DND-41 (cell line): ENCODE data around the gene PTPN4.

Experiments
- ATAC-seq: fragments of 200-7000 bp; cut with Tn5 transposase; 3 replicates; pipeline ENCODE4 v1.9.1; 2021; ENCODE audit warnings: low read depth; ENCODE audit not compliant: insufficient read depth
- DNase-seq: peaks from one replicate; pipeline ENCODE4 v3.0.0-alpha.2; 2020
- H2AFZ ChIP-seq: 2 replicates; pipeline ENCODE4 v1.6.0; 2012; ENCODE audit warnings: low read depth, low read length
- H3K27ac ChIP-seq: 2 replicates; pipeline ENCODE4 v1.5.1; 2012; ENCODE audit warnings: low read length, inconsistent platforms
- H3K27me3 ChIP-seq: fragments of 200-600 bp; sonication (generic); 2 replicates; pipeline ENCODE4 v1.6.0; 2012; ENCODE audit warnings: low read length, mild to moderate bottlenecking, inconsistent platforms; ENCODE audit not compliant: insufficient read depth, poor library complexity
- H3K36me3 ChIP-seq: 2 replicates; pipeline ENCODE4 v1.5.1; 2012; ENCODE audit warnings: low read length, inconsistent platforms; ENCODE audit not compliant: insufficient read depth
- H3K4me1 ChIP-seq: 2 replicates; pipeline ENCODE4 v1.5.1; 2012; ENCODE audit warnings: mild to moderate bottlenecking, low read length; ENCODE audit not compliant: insufficient read depth
- H3K4me2 ChIP-seq: 2 replicates; pipeline ENCODE4 v1.6.0; 2012; ENCODE audit warnings: mild to moderate bottlenecking, moderate library complexity, low read length, inconsistent platforms; ENCODE audit not compliant: insufficient read depth
- H3K4me3 ChIP-seq, 2 experiments: fragments of 200-600 bp in 1 of 2; shearing (Covaris generic) in 1 of 2; 2 replicates each; pipeline ENCODE4 v1.5.1; 2012 to 2016; ENCODE audit warnings: inconsistent platforms in 2 of 2, low read length in 2 of 2, mild to moderate bottlenecking in 2 of 2, low read depth in 1 of 2, moderate library complexity in 1 of 2
- H3K79me2 ChIP-seq: 2 replicates; pipeline ENCODE4 v1.6.0; 2012; ENCODE audit warnings: low read length, inconsistent platforms; ENCODE audit not compliant: insufficient read depth
- H3K9ac ChIP-seq: 2 replicates; pipeline ENCODE4 v1.6.0; 2012; ENCODE audit warnings: low read depth, mild to moderate bottlenecking, inconsistent platforms, low read length, moderate library complexity
- H3K9me3 ChIP-seq: 2 replicates; pipeline ENCODE4 v1.5.1; 2012; ENCODE audit warnings: low read length, moderate library complexity, mild to moderate bottlenecking, inconsistent platforms; ENCODE audit not compliant: insufficient read depth, severe bottlenecking
- H4K20me1 ChIP-seq: 2 replicates; pipeline ENCODE4 v1.6.0; 2012; ENCODE audit warnings: low read length; ENCODE audit not compliant: insufficient read depth
- CTCF ChIP-seq: IDR thresholded peaks from 2 replicates; pipeline ENCODE4 v1.5.1; 2012; ENCODE audit warnings: borderline replicate concordance, low read length, moderate library complexity, mild to moderate bottlenecking; ENCODE audit not compliant: poor library complexity, severe bottlenecking; ENCODE audit errors: extremely low read depth
- EZH2 ChIP-seq: IDR thresholded peaks from 3 replicates; pipeline ENCODE4 v1.6.1; 2012; ENCODE audit warnings: borderline replicate concordance, low read depth, mild to moderate bottlenecking, moderate library complexity, low read length, inconsistent platforms; ENCODE audit not compliant: severe bottlenecking

The PTPN4 gene

GRCh38 chr2:120026890-120027289 lies 267.2 kb downstream of the PTPN4 start:
- Histone ChIP-seq H3K9me3 (peaks cover 3% of the 10 kb centered on the region), H3K4me1 (no peaks in the 10 kb centered on the region), H3K4me2 (no peak overlapping the region), H3K27ac (no peak overlapping the region), H3K27me3 (no peaks in the 10 kb centered on the region), H3K4me3 (no peak overlapping the region), H2AFZ (no peak overlapping the region), H3K9ac (no peak overlapping the region), H4K20me1 (no peaks in the 10 kb centered on the region; the same call in 1 of the 2 replicates), H3K36me3 (peaks cover 3% of the 10 kb centered on the region; the same call in 1 of the 2 replicates), H3K79me2 (peaks cover 37% of the 10 kb centered on the region)
- ATAC-seq (no peak), DNase-seq (no peak)
- TF ChIP-seq EZH2 (no peak), CTCF (no peak)

DNA sequence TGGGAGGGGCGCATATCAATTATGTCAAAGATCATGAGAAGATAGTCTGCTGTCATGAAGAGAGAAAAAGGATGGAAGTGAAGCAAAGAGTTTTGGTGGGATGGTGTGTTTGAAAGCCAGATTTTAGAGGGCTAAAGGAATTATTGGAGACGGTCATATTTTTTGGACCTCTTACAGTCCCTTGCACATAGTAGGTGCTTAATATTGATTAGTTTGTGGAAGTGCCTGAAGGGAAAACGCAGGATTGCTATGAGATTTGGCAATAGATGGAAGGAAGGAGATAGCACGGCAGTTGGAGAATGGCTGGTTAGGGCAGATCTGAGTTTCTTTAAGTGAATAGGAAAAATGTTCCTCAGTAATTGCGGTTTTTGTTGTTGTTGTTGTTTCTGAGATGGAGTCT lies 269.1 kb downstream of the PTPN4 start:
- no peak for TF ChIP-seq CTCF
- TF ChIP-seq EZH2: no peak
- Histone ChIP-seq H3K4me3 (no peak overlapping the region), H2AFZ (no peak overlapping the region), H3K79me2 (peaks cover 39% of the 10 kb centered on the region), H3K4me2 (no peak overlapping the region), H3K9me3 (peaks cover 3% of the 10 kb centered on the region), H3K9ac (no peak overlapping the region), H4K20me1 (no peaks in the 10 kb centered on the region; the same call in 1 of the 2 replicates), H3K27ac (no peak overlapping the region), H3K36me3 (peaks cover 3% of the 10 kb centered on the region; the same call in 1 of the 2 replicates), H3K4me1 (no peaks in the 10 kb centered on the region), H3K27me3 (no peaks in the 10 kb centered on the region)
- ATAC-seq (no peak), DNase-seq (no peak)

DNA sequence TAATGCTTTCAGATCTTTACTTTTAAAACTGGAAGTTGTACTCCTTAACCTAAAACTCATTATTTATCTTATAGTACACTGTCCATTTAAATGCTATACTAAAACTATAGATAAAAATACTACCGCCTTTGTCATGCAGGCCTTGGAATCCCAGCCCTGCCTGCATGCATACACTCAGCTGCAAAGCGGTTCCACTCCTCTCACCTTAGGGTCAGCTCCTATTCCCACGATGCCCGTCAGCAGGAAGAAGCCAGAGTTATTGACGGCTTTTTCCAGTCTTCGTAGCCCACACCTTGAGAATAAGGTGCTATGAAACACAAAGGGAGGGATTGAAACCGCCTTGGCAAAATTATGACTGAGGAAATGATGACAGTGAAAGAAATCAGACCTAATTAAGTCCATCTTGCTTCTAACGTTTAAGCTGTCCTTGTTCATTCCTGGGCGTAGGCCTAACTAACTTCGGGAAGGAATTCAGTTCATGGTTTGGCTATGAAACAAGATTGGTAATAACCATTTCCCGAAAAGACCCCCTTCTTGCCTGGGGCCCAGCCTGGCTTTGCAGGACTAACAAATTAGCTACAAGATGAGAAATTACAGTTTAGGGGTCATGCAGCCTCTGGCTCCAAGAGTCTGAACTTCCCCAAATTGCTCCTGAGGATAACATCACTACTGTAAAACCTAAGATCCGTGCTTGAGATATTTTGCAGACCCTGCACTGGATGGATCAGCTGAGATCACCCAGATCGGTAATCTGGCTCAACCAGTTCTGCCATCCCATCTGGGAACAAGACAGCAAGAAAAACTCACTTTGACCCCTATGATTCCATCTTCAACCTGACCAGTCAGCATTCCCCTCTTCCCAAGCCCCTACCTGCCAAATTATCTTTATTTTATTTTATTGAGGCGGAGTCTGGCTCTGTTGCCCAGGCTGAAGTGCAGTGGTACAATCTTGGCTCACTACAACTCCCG lies 270.2 kb downstream of the PTPN4 start:
- peaks cover 39% of the 10 kb centered on the region for H3K79me2 ChIP-seq
- TF ChIP-seq EZH2: no peak
- no peak for TF ChIP-seq CTCF
- no peak overlapping the region for H3K27ac ChIP-seq
- H2AFZ ChIP-seq: no peak overlapping the region
- H3K4me1 ChIP-seq: no peaks in the 10 kb centered on the region
- H4K20me1 ChIP-seq: no peaks in the 10 kb centered on the region; the same call in 1 of the 2 replicates
- ATAC-seq: no peak
- peaks cover 3% of the 10 kb centered on the region; the same call in 1 of the 2 replicates for H3K36me3 ChIP-seq
- no peak overlapping the region for H3K9ac ChIP-seq
- H3K9me3 ChIP-seq: no peaks in the 10 kb centered on the region
- H3K4me2 ChIP-seq: no peak overlapping the region
- no peak overlapping the region for H3K4me3 ChIP-seq
- DNase-seq: no peak
- H3K27me3 ChIP-seq: no peaks in the 10 kb centered on the region
